Mesenchymal stem cell (in vitro differentiated cells and primary cell): ENCODE measurements around the gene SCART1.
"Not testable (repeated sequence)": the region's sequence is repeated elsewhere in the genome, so short reads cannot be mapped to it uniquely, and the experiment has no call there.

Experiments used
- DNase-seq: peaks from one replicate; pipeline ENCODE4 v3.0.0-alpha.2; 2013
- H2AFZ ChIP-seq: one replicate; pipeline ENCODE4 v1.6.1; 2013; ENCODE audit warnings: low read depth, mild to moderate bottlenecking, control low read depth, inconsistent platforms, low read length, moderate library complexity
- H2AK5ac ChIP-seq: 2 replicates; pipeline ENCODE4 v1.6.1; 2013; ENCODE audit warnings: low read length, moderate library complexity, mild to moderate bottlenecking, inconsistent platforms; ENCODE audit not compliant: severe bottlenecking
- H2BK120ac ChIP-seq: one replicate; pipeline ENCODE4 v1.6.1; 2013; ENCODE audit warnings: low read depth, mild to moderate bottlenecking, inconsistent platforms, low read length, moderate library complexity
- H2BK12ac ChIP-seq, 2 experiments: one replicate each; pipeline ENCODE4 v1.6.1; 2013; ENCODE audit warnings: inconsistent platforms in 2 of 2, low read length in 2 of 2, mild to moderate bottlenecking in 2 of 2, moderate library complexity in 2 of 2, control low read depth in 1 of 2
- H2BK15ac ChIP-seq: one replicate; pipeline ENCODE4 v1.6.1; 2013; ENCODE audit warnings: mild to moderate bottlenecking, low read depth, inconsistent platforms; ENCODE audit not compliant: poor library complexity, severe bottlenecking
- H2BK5ac ChIP-seq: 2 replicates; pipeline ENCODE4 v1.6.1; 2013; ENCODE audit warnings: low read depth, mild to moderate bottlenecking, low read length, control low read depth, inconsistent platforms; ENCODE audit not compliant: poor library complexity, severe bottlenecking
- H3K14ac ChIP-seq, 2 experiments: one replicate each; pipeline ENCODE4 v1.6.1; 2013; ENCODE audit warnings: inconsistent platforms in 2 of 2, low read length in 2 of 2, control low read depth in 1 of 2, mild to moderate bottlenecking in 1 of 2, moderate library complexity in 1 of 2
- H3K18ac ChIP-seq, 2 experiments: one replicate each; pipeline ENCODE4 v1.6.1; 2013; ENCODE audit warnings: inconsistent platforms in 2 of 2, low read length in 2 of 2, control low read depth in 1 of 2, low read depth in 1 of 2, mild to moderate bottlenecking in 1 of 2
- H3K23ac ChIP-seq, 2 experiments: one replicate each; pipeline ENCODE4 v1.6.1; 2013; ENCODE audit warnings: inconsistent platforms in 2 of 2, low read length in 2 of 2, mild to moderate bottlenecking in 2 of 2, moderate library complexity in 2 of 2, control low read depth in 1 of 2
- H3K27ac ChIP-seq: 2 replicates; pipeline ENCODE4 v1.5.1; 2013; ENCODE audit warnings: mild to moderate bottlenecking, moderate library complexity, low read length, control low read depth, inconsistent platforms; ENCODE audit not compliant: poor library complexity, severe bottlenecking
- H3K27me3 ChIP-seq, 2 experiments: 2 replicates each; pipeline versions ENCODE4 v1.6.1 to v1.7.0; 2013; ENCODE audit warnings: low read length in 2 of 2, mild to moderate bottlenecking in 2 of 2, moderate library complexity in 2 of 2, control low read depth in 1 of 2, inconsistent platforms in 1 of 2; ENCODE audit not compliant: control insufficient read depth in 1 of 2, insufficient read depth in 1 of 2
- H3K36me3 ChIP-seq, 2 experiments: 2 replicates each; pipeline versions ENCODE4 v1.6.1 to v1.7.0; 2013; ENCODE audit warnings: low read length in 2 of 2, control low read depth in 1 of 2, inconsistent platforms in 1 of 2, low read depth in 1 of 2, mild to moderate bottlenecking in 1 of 2; ENCODE audit not compliant: insufficient read depth in 2 of 2, control insufficient read depth in 1 of 2
- H3K4ac ChIP-seq, 2 experiments: one replicate each; pipeline ENCODE4 v1.6.1; 2013; ENCODE audit warnings: inconsistent platforms in 2 of 2, low read length in 2 of 2, mild to moderate bottlenecking in 2 of 2, moderate library complexity in 2 of 2, control low read depth in 1 of 2, low read depth in 1 of 2
- H3K4me1 ChIP-seq: 2 replicates; pipeline ENCODE4 v1.6.1; 2013; ENCODE audit warnings: low read depth, low read length, control low read depth; ENCODE audit not compliant: control insufficient read depth, insufficient read depth
- H3K4me2 ChIP-seq: 2 replicates; pipeline ENCODE4 v1.6.1; 2013; ENCODE audit warnings: low read length, mild to moderate bottlenecking, inconsistent platforms; ENCODE audit not compliant: poor library complexity, severe bottlenecking
- H3K4me3 ChIP-seq, 2 experiments: 2 replicates each; pipeline versions ENCODE4 v1.5.1 to v1.7.0; 2013; ENCODE audit warnings: low read length in 2 of 2, mild to moderate bottlenecking in 2 of 2, control low read depth in 1 of 2, low read depth in 1 of 2; ENCODE audit not compliant: insufficient read depth in 1 of 2
- H3K79me1 ChIP-seq: replicated peaks from 2 replicates; pipeline ENCODE4 v1.6.1; 2013; ENCODE audit warnings: mild to moderate bottlenecking, control low read depth, low read length, inconsistent platforms; ENCODE audit not compliant: poor library complexity, severe bottlenecking
- H3K9ac ChIP-seq: 2 replicates; pipeline ENCODE4 v1.7.0; 2013; ENCODE audit warnings: mild to moderate bottlenecking, low read length, moderate library complexity
- H3K9me3 ChIP-seq: 2 replicates; pipeline ENCODE4 v1.7.0; 2013; ENCODE audit warnings: mild to moderate bottlenecking, low read length; ENCODE audit not compliant: control insufficient read depth
- H4K8ac ChIP-seq: one replicate; pipeline ENCODE4 v1.6.1; 2013; ENCODE audit warnings: inconsistent platforms, mild to moderate bottlenecking, low read length, moderate library complexity
- H4K91ac ChIP-seq: one replicate; pipeline ENCODE4 v1.6.1; 2013; ENCODE audit warnings: mild to moderate bottlenecking, low read length, inconsistent platforms
- WGBS: methylation state at CpG from one replicate; pipeline ENCODE4 v1.1.7; 2013; ENCODE audit warnings: mixed read lengths; 5-methylcytosine and 5-hydroxymethylcytosine counted together

SCART1 gene

GRCh38 chr10:133441356-133441755, 12.4 kb upstream of the SCART1 start:
- not testable (repeated sequence) for H3K18ac ChIP-seq, H2BK12ac ChIP-seq, DNase-seq, H3K27ac ChIP-seq, H3K4me2 ChIP-seq, H3K79me1 ChIP-seq, H3K23ac ChIP-seq, H3K27me3 ChIP-seq, H3K4me3 ChIP-seq, H3K9me3 ChIP-seq, H3K4ac ChIP-seq, H3K9ac ChIP-seq, H4K91ac ChIP-seq, H2AFZ ChIP-seq, H2BK15ac ChIP-seq, H2BK120ac ChIP-seq, H3K14ac ChIP-seq, H2BK5ac ChIP-seq, H4K8ac ChIP-seq, H2AK5ac ChIP-seq
- whole genome bisulfite sequencing, result 96% methylated on average over 14 of the region's 21 CpGs
- Histone ChIP-seq H3K36me3 (peaks cover 5 to 34% of the 10 kb centered on the region in 2 experiments), H3K4me1 (peaks cover 12% of the 10 kb centered on the region)

GRCh38 chr10:133441780-133442179, 12.0 kb upstream of the SCART1 start:
- no peaks in the 10 kb centered on the region for H3K27me3 ChIP-seq
- peaks cover 12% of the 10 kb centered on the region for H3K4me1 ChIP-seq
- H3K4me2 ChIP-seq, result no peak overlapping the region
- no peak for DNase-seq
- H4K91ac ChIP-seq, result no peak overlapping the region
- H2AFZ ChIP-seq, result no peak overlapping the region
- no peak overlapping the region for H3K4ac ChIP-seq
- H3K9ac ChIP-seq, result no peak overlapping the region
- no peak overlapping the region for H2BK12ac ChIP-seq
- H3K36me3 ChIP-seq, result peaks cover 5 to 36% of the 10 kb centered on the region in 2 experiments
- no peak overlapping the region for H3K23ac ChIP-seq
- no peak overlapping the region for H3K27ac ChIP-seq
- H3K18ac ChIP-seq, result no peak overlapping the region
- H3K79me1 ChIP-seq, result no peaks in the 10 kb centered on the region
- peaks cover 3% of the 10 kb centered on the region for H3K9me3 ChIP-seq
- H2BK5ac ChIP-seq, result no peak overlapping the region
- no peak overlapping the region for H2BK120ac ChIP-seq
- no peak overlapping the region for H2AK5ac ChIP-seq
- 91% methylated on average over 12 of the region's 12 CpGs for WGBS
- no peak overlapping the region for H2BK15ac ChIP-seq
- no peak overlapping the region for H3K14ac ChIP-seq
- no peak overlapping the region for H4K8ac ChIP-seq
- H3K4me3 ChIP-seq, result no peak overlapping the region

- peaks cover 5 to 36% of the 10 kb centered on the region in 2 experiments for H3K36me3 ChIP-seq
- no peak overlapping the region for H3K23ac ChIP-seq
- H2BK120ac ChIP-seq, result no peak overlapping the region
- H3K9ac ChIP-seq, result no peak overlapping the region
- no peak overlapping the region for H3K4me2 ChIP-seq
- no peak overlapping the region for H3K27ac ChIP-seq
- no peak overlapping the region for H2BK5ac ChIP-seq
- 86% methylated on average over 23 of the region's 23 CpGs for WGBS
- no peak overlapping the region for H2BK12ac ChIP-seq
- H4K91ac ChIP-seq, result no peak overlapping the region
- no peak overlapping the region for H2BK15ac ChIP-seq
- H3K14ac ChIP-seq, result no peak overlapping the region
- H3K27me3 ChIP-seq, result no peaks in the 10 kb centered on the region
- H3K4ac ChIP-seq, result no peak overlapping the region
- H3K4me1 ChIP-seq, result peaks cover 12% of the 10 kb centered on the region
- H3K9me3 ChIP-seq, result peaks cover 9% of the 10 kb centered on the region
- H4K8ac ChIP-seq, result no peak overlapping the region
- H3K79me1 ChIP-seq, result no peaks in the 10 kb centered on the region
- no peak overlapping the region for H2AK5ac ChIP-seq
- no peak overlapping the region for H2AFZ ChIP-seq
- H3K4me3 ChIP-seq, result no peak overlapping the region
- no peak overlapping the region for H3K18ac ChIP-seq
- no peak for DNase-seq
These were observed 11.4 kb upstream of the SCART1 start for GRCh38 chr10:133442191-133442966.

GRCh38 chr10:133442967-133443924, 10.5 kb upstream of the SCART1 start:
- WGBS, result 84% methylated on average over 16 of the region's 16 CpGs

More at GRCh38 chr10:133442967-133443924, 10.5 kb upstream of the SCART1 start:
- Histone ChIP-seq H4K91ac (no peak overlapping the region), H3K4me2 (no peak overlapping the region), H3K36me3 (peaks cover 5 to 36% of the 10 kb centered on the region in 2 experiments), H2AFZ (no peak overlapping the region), H2BK120ac (no peak overlapping the region), H2BK12ac (no peak overlapping the region), H3K27ac (no peak overlapping the region), H3K4me1 (peaks cover 12% of the 10 kb centered on the region), H3K4me3 (no peak overlapping the region), H3K9ac (no peak overlapping the region), H2AK5ac (no peak overlapping the region), H3K23ac (no peak overlapping the region), H3K4ac (no peak overlapping the region), H4K8ac (no peak overlapping the region), H2BK5ac (no peak overlapping the region), H3K14ac (no peak overlapping the region), H3K79me1 (no peaks in the 10 kb centered on the region), H3K9me3 (peaks cover 17% of the 10 kb centered on the region), H3K18ac (no peak overlapping the region), H3K27me3 (no peaks in the 10 kb centered on the region), H2BK15ac (no peak overlapping the region)
- DNase-seq, result no peak
